Endothelial cell of umbilical vein (primary cell): Measurements from ENCODE around the gene A3GALT2. TPM values are rescaled to one million over a fixed set of nuclear protein-coding genes. Genes with fewer than 3 reads are reported as not detected.

ENCODE experiments used
- BruUV-seq: library from RNA; stranded (reverse); fragments of 400-500 nt; replicated peaks from 2 replicates; lab custom pipeline; 2021; lab: Mats Ljungman, UMichigan
- CTCF ChIA-PET: fragments of 300-600, 350-600 bp; sonication (Branson Sonifier 250); formaldehyde crosslinking; loops from one replicate; lab custom pipeline; 2021; ENCODE audit warnings: antibody characterized with exemption, inconsistent platforms; lab: Charles Lee
- POLR2A ChIA-PET: fragments of 300-600, 350-600 bp; sonication (Branson Sonifier 250); formaldehyde crosslinking; loops from one replicate; lab custom pipeline; 2021; ENCODE audit warnings: antibody characterized with exemption, inconsistent platforms; lab: Charles Lee
- DNase-seq: peaks from one replicate; pipeline ENCODE4 v3.0.0-alpha.2; 2011; ENCODE audit warnings: low read depth, low spot score
- FAIRE-seq: peaks from 2 replicates; lab custom pipeline; 2011; peaks lifted over from hg19 to GRCh38; lab: Jason Lieb, UNC
- H2AFZ ChIP-seq: 2 replicates; pipeline ENCODE4 v1.6.0; 2012; ENCODE audit warnings: low read depth, low read length, control low read depth, inconsistent platforms
- H3K27ac ChIP-seq: 2 replicates; pipeline ENCODE4 v1.5.1; 2011; ENCODE audit warnings: low read depth, mild to moderate bottlenecking, control low read depth, low read length, moderate library complexity; ENCODE audit not compliant: insufficient read depth
- H3K27me3 ChIP-seq, 2 experiments: 2 replicates each; pipeline versions ENCODE4 v1.6.0 to v1.6.1; 2011; ENCODE audit warnings: low read length in 2 of 2, mixed read lengths in 1 of 2; ENCODE audit not compliant: control insufficient read depth in 2 of 2, insufficient read depth in 2 of 2
- H3K36me3 ChIP-seq, 2 experiments: 2 replicates in 1 of 2; 3 replicates in 1 of 2; pipeline ENCODE4 v1.5.1; 2011; ENCODE audit warnings: low read length in 2 of 2, mild to moderate bottlenecking in 1 of 2, moderate library complexity in 1 of 2; ENCODE audit not compliant: control insufficient read depth in 2 of 2, insufficient read depth in 2 of 2; ENCODE audit errors: extremely low read depth in 1 of 2
- H3K4me1 ChIP-seq: 3 replicates; pipeline ENCODE4 v1.5.1; 2011; ENCODE audit warnings: mild to moderate bottlenecking, low read length; ENCODE audit not compliant: control insufficient read depth, insufficient read depth; ENCODE audit errors: extremely low read depth
- H3K4me2 ChIP-seq: 2 replicates; pipeline ENCODE4 v1.6.1; 2011; ENCODE audit warnings: low read length, control low read depth, mixed read lengths; ENCODE audit not compliant: insufficient read depth
- H3K4me3 ChIP-seq, 3 experiments: fragments of 200-600 bp in 1 of 3; sonication (generic), shearing (Covaris generic) in 1 of 3; replicated peaks in 1 of 3; 2 replicates each; pipeline ENCODE4 v1.5.1; 2011 to 2016; ENCODE audit warnings: control low read depth in 3 of 3, low read length in 3 of 3, mild to moderate bottlenecking in 2 of 3, inconsistent platforms in 1 of 3, low read depth in 1 of 3, moderate library complexity in 1 of 3; ENCODE audit not compliant: insufficient read depth in 1 of 3
- H3K79me2 ChIP-seq: 2 replicates; pipeline ENCODE4 v1.6.0; 2012; ENCODE audit warnings: low read length, inconsistent platforms; ENCODE audit not compliant: control insufficient read depth, insufficient read depth
- H3K9ac ChIP-seq: replicated peaks from 2 replicates; pipeline ENCODE3; 2011; ENCODE audit warnings: low read length, control low read depth; ENCODE audit not compliant: insufficient read depth; ENCODE audit errors: extremely low read depth
- H3K9me1 ChIP-seq: replicated peaks from 3 replicates; pipeline ENCODE4 v1.6.0; 2011; ENCODE audit warnings: mild to moderate bottlenecking, low read length; ENCODE audit not compliant: control insufficient read depth, insufficient read depth; ENCODE audit errors: extremely low read depth
- H3K9me3 ChIP-seq: replicated peaks from 2 replicates; pipeline ENCODE4 v1.5.1; 2012; ENCODE audit warnings: low read length, inconsistent platforms; ENCODE audit not compliant: control insufficient read depth, insufficient read depth
- H4K20me1 ChIP-seq: replicated peaks from 2 replicates; pipeline ENCODE3; 2011; ENCODE audit warnings: mild to moderate bottlenecking, low read length; ENCODE audit not compliant: control insufficient read depth, insufficient read depth; ENCODE audit errors: extremely low read depth
- EZH2 ChIP-seq: IDR thresholded peaks from 2 replicates; pipeline ENCODE4 v1.6.1; 2012; ENCODE audit warnings: borderline replicate concordance, low read depth, mild to moderate bottlenecking, moderate library complexity, low read length, inconsistent platforms; ENCODE audit not compliant: severe bottlenecking
- FOS ChIP-seq: IDR thresholded peaks from 2 replicates; pipeline ENCODE4 v1.6.1; 2011; ENCODE audit warnings: mild to moderate bottlenecking, low read length, moderate library complexity, borderline replicate concordance; ENCODE audit not compliant: insufficient read depth
- GATA2 ChIP-seq: IDR thresholded peaks from 2 replicates; pipeline ENCODE4 v1.7.0; 2011; ENCODE audit warnings: low read depth, mild to moderate bottlenecking, moderate library complexity, mixed read lengths, low read length; ENCODE audit not compliant: insufficient read length, insufficient read depth
- JUN ChIP-seq: IDR thresholded peaks from 2 replicates; pipeline ENCODE4 v1.6.1; 2011; ENCODE audit warnings: borderline replicate concordance, low read depth; ENCODE audit not compliant: insufficient read length, insufficient read depth
- MYC ChIP-seq: IDR thresholded peaks from one replicate; pipeline ENCODE4 v1.6.1; 2011; ENCODE audit warnings: mild to moderate bottlenecking, low read depth, low read length
- POLR2A ChIP-seq: IDR thresholded peaks from 2 replicates; pipeline ENCODE4 v1.6.1; 2012; ENCODE audit warnings: low read depth, mild to moderate bottlenecking, control low read depth, low read length
- POLR2AphosphoS5 ChIP-seq: IDR thresholded peaks from 2 replicates; pipeline ENCODE4 v1.6.1; 2012; ENCODE audit warnings: low read depth, mild to moderate bottlenecking, control low read depth, low read length, moderate library complexity; ENCODE audit not compliant: insufficient read depth
- dilution Hi-C: fragments of 300-500 bp; cut with MboI; formaldehyde crosslinking; loops from one replicate; pipeline ENCODE4 v1.15.0; 2019; ENCODE audit warnings: low sequenced_read_pairs; ENCODE audit not compliant: extremely low pct_ligation_motif_present
- intact Hi-C: fragments of 100-400 bp; cut with micrococcal nuclease; formaldehyde crosslinking; loops from one replicate; pipeline ENCODE4 v1.10.0; 2022
- polyA plus RNA-seq, 4 experiments: library from polyadenylated mRNA; depleted of rRNA in 3 of 4; stranded (reverse) in 3 of 4; unstranded in 1 of 4; fragments of >200 nt; gene quantifications; 2 replicates each; pipeline versions ENCODE4 v1.2.1 to v1.2.3, GENCODE V29; 2011 to 2012; ENCODE audit warnings: missing spikeins in 1 of 4
- total RNA-seq: library from RNA; stranded (reverse); gene quantifications from 2 replicates; pipeline ENCODE4 v1.2.3, GENCODE V29; 2021
- TF ChIP-seq, protein P1 (sequence below): IDR thresholded peaks from 2 replicates; pipeline ENCODE4 v1.6.1; 2011; ENCODE audit not compliant: insufficient read depth, insufficient read length
- TF ChIP-seq, protein P2 (sequence below), 2 donors: IDR thresholded peaks; 1 replicate in 1 of 2; 2 replicates in 1 of 2; pipeline ENCODE4 v1.5.1; 2011; ENCODE audit warnings: low read length in 2 of 2, mild to moderate bottlenecking in 2 of 2, moderate library complexity in 2 of 2, control low read depth in 1 of 2, inconsistent platforms in 1 of 2, low read depth in 1 of 2; ENCODE audit not compliant: insufficient read depth in 1 of 2; ENCODE audit errors: extremely low read depth in 1 of 2

The A3GALT2 gene
- total and polyA plus RNA-seq, 2 donors (not counting 3 experiments of a cell fraction or from before 2014, with no cell fraction given) = not detected

DNA sequence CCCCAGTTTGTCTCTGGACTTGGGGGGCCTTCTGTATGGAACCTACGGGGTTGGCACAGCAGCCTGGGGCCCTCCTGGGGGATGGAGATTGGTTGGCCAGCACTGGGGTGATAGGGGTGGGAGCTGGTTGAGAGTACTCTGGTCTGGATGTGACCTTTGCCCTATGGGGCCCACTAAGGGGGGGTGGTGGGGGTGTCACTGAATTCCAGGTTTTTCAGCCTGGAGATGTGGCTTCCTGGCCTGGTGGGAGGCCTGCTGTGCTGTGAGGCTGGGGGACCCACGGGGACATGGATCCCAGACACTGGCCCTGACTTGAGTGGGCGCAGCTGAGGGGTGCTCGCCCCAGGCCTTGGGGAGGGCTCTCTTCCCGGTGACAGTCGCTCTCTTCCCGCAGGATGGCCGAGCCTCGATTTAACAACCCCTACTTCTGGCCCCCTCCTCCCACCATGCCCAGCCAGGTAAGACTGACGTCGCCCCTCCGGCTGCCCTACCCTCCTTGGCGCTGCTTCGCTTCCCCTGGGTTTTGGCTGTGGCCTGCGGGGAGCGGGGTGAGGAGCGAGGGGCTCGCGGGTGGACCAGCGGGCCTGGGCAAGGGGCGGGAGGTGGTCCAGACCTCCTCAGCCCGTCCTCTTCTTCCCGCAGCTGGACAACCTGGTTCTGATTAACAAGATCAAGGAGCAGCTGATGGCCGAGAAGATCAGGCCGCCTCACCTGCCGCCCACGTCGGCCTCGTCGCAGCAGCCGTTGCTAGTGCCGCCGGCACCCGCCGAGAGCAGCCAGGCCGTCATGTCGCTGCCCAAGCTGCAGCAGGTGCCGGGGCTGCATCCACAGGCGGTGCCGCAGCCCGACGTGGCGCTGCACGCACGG is 45.0 kb downstream of the A3GALT2 start:
- TF ChIP-seq MYC = no peak
- TF ChIP-seq GATA2 = no peak
- TF ChIP-seq, protein P1, sequence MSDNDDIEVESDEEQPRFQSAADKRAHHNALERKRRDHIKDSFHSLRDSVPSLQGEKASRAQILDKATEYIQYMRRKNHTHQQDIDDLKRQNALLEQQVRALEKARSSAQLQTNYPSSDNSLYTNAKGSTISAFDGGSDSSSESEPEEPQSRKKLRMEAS = no peak
- no peak for TF ChIP-seq JUN
- TF ChIP-seq POLR2AphosphoS5 = no peak
- TF ChIP-seq EZH2 = no peak
- TF ChIP-seq, protein P2, sequence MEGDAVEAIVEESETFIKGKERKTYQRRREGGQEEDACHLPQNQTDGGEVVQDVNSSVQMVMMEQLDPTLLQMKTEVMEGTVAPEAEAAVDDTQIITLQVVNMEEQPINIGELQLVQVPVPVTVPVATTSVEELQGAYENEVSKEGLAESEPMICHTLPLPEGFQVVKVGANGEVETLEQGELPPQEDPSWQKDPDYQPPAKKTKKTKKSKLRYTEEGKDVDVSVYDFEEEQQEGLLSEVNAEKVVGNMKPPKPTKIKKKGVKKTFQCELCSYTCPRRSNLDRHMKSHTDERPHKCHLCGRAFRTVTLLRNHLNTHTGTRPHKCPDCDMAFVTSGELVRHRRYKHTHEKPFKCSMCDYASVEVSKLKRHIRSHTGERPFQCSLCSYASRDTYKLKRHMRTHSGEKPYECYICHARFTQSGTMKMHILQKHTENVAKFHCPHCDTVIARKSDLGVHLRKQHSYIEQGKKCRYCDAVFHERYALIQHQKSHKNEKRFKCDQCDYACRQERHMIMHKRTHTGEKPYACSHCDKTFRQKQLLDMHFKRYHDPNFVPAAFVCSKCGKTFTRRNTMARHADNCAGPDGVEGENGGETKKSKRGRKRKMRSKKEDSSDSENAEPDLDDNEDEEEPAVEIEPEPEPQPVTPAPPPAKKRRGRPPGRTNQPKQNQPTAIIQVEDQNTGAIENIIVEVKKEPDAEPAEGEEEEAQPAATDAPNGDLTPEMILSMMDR (IDR thresholded peaks at IDR 0.05; ENCODE audit: extremely low read depth in 1 of 2, insufficient read depth in 1 of 2, low read depth in 1 of 2, low read length in 2 of 2) = no peak
- TF ChIP-seq FOS = no peak
- TF ChIP-seq POLR2A = no peak
- no peaks in the 10 kb centered on the region for H3K9me1 ChIP-seq
- DNase-seq (no peak), FAIRE-seq (no peak)
- no peak overlapping the region for H2AFZ ChIP-seq
- H3K4me2 ChIP-seq = no peak overlapping the region
- no peak overlapping the region for H3K9ac ChIP-seq
- intact Hi-C loops = no loop called here
- no peaks in the 10 kb centered on the region for H3K9me3 ChIP-seq
- POLR2A ChIA-PET = no interaction called here
- no peaks in the 10 kb centered on the region for H3K79me2 ChIP-seq
- dilution Hi-C loops = no loop called here
- BruUV-seq = no TSS peak
- H3K4me1 ChIP-seq = no peaks in the 10 kb centered on the region
- H3K27ac ChIP-seq = no peak overlapping the region
- H3K27me3 ChIP-seq = no peaks in the 10 kb centered on the region
- peaks cover 0 to 20% of the 10 kb centered on the region in 2 experiments for H3K36me3 ChIP-seq
- H3K4me3 ChIP-seq = no peak overlapping the region
- no peaks in the 10 kb centered on the region for H4K20me1 ChIP-seq
- CTCF ChIA-PET = no interaction called here
